ENCODE measurements around the gene HDAC9. TPM values are rescaled to one million over a fixed set of nuclear protein-coding genes. Genes with fewer than 3 reads are reported as not detected.

Gene HDAC9
- polyA plus RNA-seq, 1 of the 3 experiments (the other 2 are of a cell fraction), result 11.6 TPM

GRCh38 chr7:19015098-19015497, 519.5 kb downstream of the HDAC9 start (continued):
- TF ChIP-seq SIN3A (IDR thresholded peaks at IDR 0.05; ENCODE audit: borderline replicate concordance, low read depth, low read length) (no peak), SMC3 (IDR thresholded peaks at IDR 0.05; ENCODE audit: low read depth, low read length) (no peak), ELF1 (IDR thresholded peaks at IDR 0.05) (no peak), MEF2A (IDR thresholded peaks at IDR 0.05; ENCODE audit: borderline replicate concordance, low read depth) (no peak)

- Histone ChIP-seq H3K9me3 (peaks cover 22% of the 10 kb centered on the region), H3K27me3 (ENCODE audit: insufficient read depth) (no peaks in the 10 kb centered on the region), H3K9me2 (no peaks in the 10 kb centered on the region), H3K79me2 (ENCODE audit: insufficient read depth) (peaks cover 32% of the 10 kb centered on the region), H3F3A (replicated peaks; ENCODE audit: insufficient read depth) (peaks cover 35% of the 10 kb centered on the region), H3K4me3 (ENCODE audit: low read depth in 2 of 2, low read length in 1 of 2) (peak overlapping the region in 1 of 2 experiments; percentile 15; a peak in 1 of 4 replicates), H3K4me1 (ENCODE audit: control insufficient read depth in 1 of 2, insufficient read depth in 2 of 2, low read depth in 1 of 2, low read length in 1 of 2) (peaks cover 0 to 16% of the 10 kb centered on the region in 2 experiments; a peak in 3 of 4 replicates), H3K36me3 (replicated peaks in 1 of 2; ENCODE audit: control insufficient read depth in 1 of 2, insufficient read depth in 2 of 2, low read length in 1 of 2) (peaks cover 58 to 59% of the 10 kb centered on the region in 2 experiments), H4K20me1 (ENCODE audit: insufficient read depth) (no peaks in the 10 kb centered on the region), H3K4me2 (no peak overlapping the region), H2AFZ (ENCODE audit: low read depth) (no peak overlapping the region), H3K27ac (ENCODE audit: low read depth in 2 of 2, low read length in 1 of 2) (0 out of 4 replicates have a peak overlapping the region, but pooled peaks of 1 of the 2 experiments have one; percentile 0), H3K9ac (no peak overlapping the region)
- no peak for TF ChIP-seq CHD2 (IDR thresholded peaks at IDR 0.05; ENCODE audit: low read length, partially characterized antibody)
- 0 out of 2 replicates have a peak, but pooled peaks have one; percentile 28 for TF ChIP-seq JUND (IDR thresholded peaks at IDR 0.05)
- TF ChIP-seq NFIC (IDR thresholded peaks at IDR 0.05; ENCODE audit: borderline replicate concordance), result peak; percentile 13; the same call in 1 of the 2 replicates
- no peak for TF ChIP-seq REST (IDR thresholded peaks at IDR 0.05; ENCODE audit: low read depth, low read length)
- TF ChIP-seq FOXM1 (IDR thresholded peaks at IDR 0.05; ENCODE audit: low read depth), result no peak
- no peak for TF ChIP-seq CTCF (IDR thresholded peaks at IDR 0.05)
- TF ChIP-seq SMC3 (IDR thresholded peaks at IDR 0.05; ENCODE audit: low read depth, low read length), result no peak
- TF ChIP-seq EZH2phosphoT487 (IDR thresholded peaks at IDR 0.05; ENCODE audit: borderline replicate concordance, low read depth), result no peak
- TF ChIP-seq FOSL2 (IDR thresholded peaks at IDR 0.05; ENCODE audit: borderline replicate concordance, low read depth), result 0 out of 2 replicates have a peak, but pooled peaks have one; percentile 5
- TF ChIP-seq SIN3A (IDR thresholded peaks at IDR 0.05; ENCODE audit: borderline replicate concordance, low read depth, low read length), result no peak
- TF ChIP-seq TCF12 (IDR thresholded peaks at IDR 0.05), result peak; percentile 27; the same call in 1 of the 2 replicates
- peak; percentile 40 for TF ChIP-seq PBX3 (IDR thresholded peaks at IDR 0.05)
- CTCF ChIA-PET, result interaction anchor here (1.0 kb wide), 1 partner anchor 36 kb away, joined by 3 read pairs; no protein-coding TSS in a partner anchor
- POLR2A ChIA-PET, result no interaction called here
- no peak for DNase-seq
- WGBS (ENCODE audit: low lambda C conversion rate), result 55% methylated on average over 1 of the region's 1 CpG
These were observed 520.6 kb downstream of the HDAC9 start for GRCh38 chr7:19016140-19016539.

Data from SK-N-SH (cell line).